Neutrophil (primary cell): ENCODE data around the gene SIN3B.

ENCODE experiments used
- H3K27ac ChIP-seq: fragments of 200-600 bp; sonication (generic); 2 replicates; pipeline ENCODE4 v1.5.1; 2016; ENCODE audit warnings: mild to moderate bottlenecking, moderate library complexity
- H3K27me3 ChIP-seq: fragments of 200-600 bp; sonication (generic); 2 replicates; pipeline ENCODE4 v1.6.0; 2016; ENCODE audit warnings: mild to moderate bottlenecking
- H3K36me3 ChIP-seq: fragments of 200-600 bp; sonication (generic); 2 replicates; pipeline ENCODE4 v1.5.1; 2017
- H3K4me1 ChIP-seq, 2 experiments: fragments of 200-600 bp in 1 of 2; sonication (generic) in 1 of 2; 1 replicate in 1 of 2; 2 replicates in 1 of 2; pipeline versions ENCODE4 v1.5.1 to v1.6.1; 2013 to 2016; ENCODE audit warnings: low read depth in 1 of 2, low read length in 1 of 2, mild to moderate bottlenecking in 1 of 2, moderate library complexity in 1 of 2; ENCODE audit not compliant: control insufficient read depth in 1 of 2, insufficient read depth in 1 of 2
- H3K4me3 ChIP-seq, 2 experiments: fragments of 200-600 bp in 1 of 2; sonication (generic) in 1 of 2; 1 replicate in 1 of 2; 2 replicates in 1 of 2; pipeline ENCODE4 v1.5.1; 2013 to 2016; ENCODE audit warnings: low read depth in 1 of 2, low read length in 1 of 2, mild to moderate bottlenecking in 1 of 2, moderate library complexity in 1 of 2
- H3K9me3 ChIP-seq: fragments of 200-600 bp; sonication (generic); 2 replicates; pipeline ENCODE4 v1.5.1; 2016
- TF ChIP-seq, protein P1 (sequence below): fragments of 200-600 bp; sonication (generic); IDR thresholded peaks from 2 replicates; pipeline ENCODE4 v1.5.1; 2016; ENCODE audit warnings: antibody characterized with exemption

SIN3B gene

DNA sequence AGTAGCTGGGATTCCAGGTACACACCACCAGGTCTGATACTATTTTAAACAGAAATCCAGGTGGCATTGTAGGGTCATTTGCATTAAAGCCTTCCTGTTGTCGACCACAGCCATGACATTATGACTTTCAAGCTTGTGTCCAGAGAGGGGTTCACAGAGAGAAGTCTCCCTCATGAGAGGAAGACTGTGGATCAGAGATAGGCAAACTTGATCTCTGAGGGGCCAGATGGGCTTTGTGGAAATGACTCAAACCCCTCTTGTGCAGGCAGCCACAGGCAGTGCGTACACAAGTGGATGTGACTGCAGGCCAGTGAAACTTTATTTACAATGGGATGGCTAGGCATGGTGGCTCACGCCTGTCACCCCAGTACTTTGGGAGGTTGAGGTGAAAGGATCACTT lies 31.8 kb downstream of the SIN3B start:
- Histone ChIP-seq H3K27me3 (no peaks in the 10 kb centered on the region), H3K27ac (no peak overlapping the region), H3K4me1 (peaks cover 13 to 16% of the 10 kb centered on the region in 2 experiments), H3K36me3 (peaks cover 67% of the 10 kb centered on the region), H3K9me3 (no peaks in the 10 kb centered on the region), H3K4me3 (no peak overlapping the region)
- TF ChIP-seq, protein P1, sequence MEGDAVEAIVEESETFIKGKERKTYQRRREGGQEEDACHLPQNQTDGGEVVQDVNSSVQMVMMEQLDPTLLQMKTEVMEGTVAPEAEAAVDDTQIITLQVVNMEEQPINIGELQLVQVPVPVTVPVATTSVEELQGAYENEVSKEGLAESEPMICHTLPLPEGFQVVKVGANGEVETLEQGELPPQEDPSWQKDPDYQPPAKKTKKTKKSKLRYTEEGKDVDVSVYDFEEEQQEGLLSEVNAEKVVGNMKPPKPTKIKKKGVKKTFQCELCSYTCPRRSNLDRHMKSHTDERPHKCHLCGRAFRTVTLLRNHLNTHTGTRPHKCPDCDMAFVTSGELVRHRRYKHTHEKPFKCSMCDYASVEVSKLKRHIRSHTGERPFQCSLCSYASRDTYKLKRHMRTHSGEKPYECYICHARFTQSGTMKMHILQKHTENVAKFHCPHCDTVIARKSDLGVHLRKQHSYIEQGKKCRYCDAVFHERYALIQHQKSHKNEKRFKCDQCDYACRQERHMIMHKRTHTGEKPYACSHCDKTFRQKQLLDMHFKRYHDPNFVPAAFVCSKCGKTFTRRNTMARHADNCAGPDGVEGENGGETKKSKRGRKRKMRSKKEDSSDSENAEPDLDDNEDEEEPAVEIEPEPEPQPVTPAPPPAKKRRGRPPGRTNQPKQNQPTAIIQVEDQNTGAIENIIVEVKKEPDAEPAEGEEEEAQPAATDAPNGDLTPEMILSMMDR: no peak

DNA sequence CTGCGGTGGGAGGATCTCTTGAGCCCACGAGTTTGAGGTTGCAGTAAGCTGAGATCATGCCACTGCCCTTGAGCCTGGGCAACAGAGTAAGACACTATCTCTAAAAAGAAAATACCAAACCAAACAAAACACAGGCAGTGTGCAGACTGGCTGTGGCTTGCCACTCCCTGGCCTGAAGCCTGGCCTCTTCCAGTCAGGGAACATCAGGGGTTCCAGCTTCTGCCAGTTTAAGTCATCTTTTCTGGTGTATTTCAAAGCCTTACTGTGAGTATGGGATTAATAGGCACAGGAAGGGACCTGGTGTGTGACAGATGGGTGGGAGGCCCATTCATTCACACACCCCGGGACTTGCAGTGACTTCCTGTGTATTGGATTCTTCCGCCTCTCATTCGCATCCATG lies 32.6 kb downstream of the SIN3B start:
- Histone ChIP-seq H3K4me3 (no peak overlapping the region), H3K36me3 (peaks cover 67% of the 10 kb centered on the region), H3K4me1 (peaks cover 13 to 16% of the 10 kb centered on the region in 2 experiments), H3K27me3 (no peaks in the 10 kb centered on the region), H3K9me3 (no peaks in the 10 kb centered on the region), H3K27ac (no peak overlapping the region)
- TF ChIP-seq, protein P1: no peak

DNA sequence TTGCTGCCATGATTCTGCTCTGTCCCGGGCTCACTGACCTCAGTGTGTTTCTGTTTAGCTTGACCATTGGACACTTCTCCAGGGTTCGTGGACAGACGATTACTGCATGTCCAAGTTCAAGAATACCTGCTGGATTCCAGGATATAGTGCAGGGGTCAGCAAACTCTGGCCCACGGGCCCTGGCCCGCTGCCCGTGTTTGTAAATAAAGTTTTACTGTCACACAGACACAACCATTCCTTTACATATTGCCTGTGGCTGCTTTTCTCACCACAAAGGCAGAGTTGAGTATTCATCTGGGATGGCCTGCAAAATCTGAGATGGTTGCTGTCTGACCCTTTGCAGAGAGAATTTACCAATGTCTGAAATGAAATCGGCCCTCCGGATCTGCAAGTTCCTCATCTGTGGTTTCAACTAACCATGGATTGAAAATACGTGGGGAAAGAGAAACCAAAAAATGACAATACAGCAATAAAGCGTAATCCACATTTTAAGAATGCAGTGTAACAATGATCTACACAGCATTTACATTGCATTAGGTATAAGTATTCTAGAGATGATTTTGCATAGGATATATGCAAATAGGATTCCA lies 33.7 kb downstream of the SIN3B start:
- H3K36me3 ChIP-seq: peaks cover 70% of the 10 kb centered on the region
- peaks cover 13 to 16% of the 10 kb centered on the region in 2 experiments for H3K4me1 ChIP-seq
- TF ChIP-seq, protein P1: no peak
- no peaks in the 10 kb centered on the region for H3K9me3 ChIP-seq
- H3K4me3 ChIP-seq: no peak overlapping the region
- H3K27ac ChIP-seq: peak overlapping the region; percentile 59
- H3K27me3 ChIP-seq: no peaks in the 10 kb centered on the region

DNA sequence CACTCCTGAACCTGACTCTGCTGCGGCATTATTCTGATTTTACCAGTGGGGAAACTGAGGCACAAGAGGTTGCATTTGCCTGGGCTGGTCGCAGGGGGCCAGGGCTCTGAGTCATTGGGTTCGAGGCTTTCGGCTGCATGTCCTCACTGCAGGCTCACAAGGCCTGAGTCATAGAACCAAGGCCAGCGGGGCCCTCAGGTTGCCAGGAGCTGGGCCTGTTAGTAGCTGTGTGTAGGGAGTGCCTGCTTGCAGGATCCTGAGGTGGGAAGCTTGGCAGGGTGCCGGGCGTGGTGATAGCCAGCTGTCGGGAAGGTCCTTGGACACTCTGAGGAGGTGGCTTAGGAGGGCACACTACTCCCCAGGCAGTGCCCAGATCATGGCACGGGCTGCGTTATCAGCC lies 38.0 kb downstream of the SIN3B start:
- Histone ChIP-seq H3K4me3 (no peak overlapping the region), H3K27ac (no peak overlapping the region), H3K27me3 (no peaks in the 10 kb centered on the region), H3K9me3 (no peaks in the 10 kb centered on the region), H3K4me1 (peaks cover 11 to 13% of the 10 kb centered on the region in 2 experiments), H3K36me3 (peaks cover 99% of the 10 kb centered on the region)
- TF ChIP-seq, protein P1: no peak

DNA sequence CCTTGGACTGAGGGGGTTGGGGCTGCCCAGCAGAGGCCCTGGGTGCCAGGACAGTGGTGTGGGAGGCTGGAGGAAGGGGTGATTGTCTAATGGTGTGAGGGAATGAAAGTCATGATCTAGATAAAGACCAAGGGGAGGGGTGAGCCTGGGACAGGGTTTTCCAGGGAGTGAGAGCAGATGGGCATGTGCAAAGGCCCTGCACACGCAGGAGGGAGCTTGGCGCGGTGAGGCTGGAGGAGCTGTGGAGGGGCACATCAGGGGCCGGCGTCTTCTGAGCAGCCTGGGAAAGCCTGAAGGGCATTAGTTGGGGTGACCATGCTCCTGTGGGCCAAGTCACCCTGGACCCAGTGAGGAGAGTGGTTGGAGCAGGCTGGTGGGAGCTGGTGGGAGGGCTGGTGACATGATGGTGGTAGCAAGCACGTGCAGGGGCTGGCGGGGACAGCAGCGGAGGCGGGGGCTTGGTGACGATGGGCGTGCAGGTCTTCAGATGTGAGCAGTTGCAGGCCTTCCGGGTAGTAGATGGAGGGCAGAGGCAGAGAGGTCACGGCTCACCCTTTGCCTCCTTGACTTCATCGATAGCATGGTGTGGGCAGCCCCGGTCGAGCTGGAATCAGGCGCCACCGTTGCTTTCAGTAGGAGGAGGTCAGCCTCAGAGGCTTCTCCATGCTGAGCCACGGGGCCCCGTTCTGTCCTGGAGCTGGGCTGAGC lies 39.4 kb downstream of the SIN3B start:
- TF ChIP-seq, protein P1: no peak
- Histone ChIP-seq H3K4me1 (peaks cover 0 to 2% of the 10 kb centered on the region in 2 experiments), H3K4me3 (no peak overlapping the region), H3K27me3 (no peaks in the 10 kb centered on the region), H3K9me3 (no peaks in the 10 kb centered on the region), H3K27ac (no peak overlapping the region), H3K36me3 (peaks cover 99% of the 10 kb centered on the region)
